Neural cell (in vitro differentiated cells): Measurements from ENCODE around the gene LRMDA.

Experiments
- CTCF ChIP-seq: fragments of 450-650 bp; IDR thresholded peaks from 2 replicates; pipeline ENCODE4 v1.5.1; 2014; ENCODE audit warnings: antibody characterized with exemption, mild to moderate bottlenecking, moderate library complexity; ENCODE audit not compliant: poor library complexity, severe bottlenecking
- EZH2 ChIP-seq: fragments of 200-600, 300-800 bp; shearing (Covaris generic), sonication (generic); IDR thresholded peaks from 2 replicates; pipeline ENCODE4 v1.6.1; 2014; ENCODE audit warnings: antibody characterized with exemption, low read length, borderline replicate concordance, mild to moderate bottlenecking; ENCODE audit not compliant: insufficient read depth, poor library complexity, severe bottlenecking
- TAF1 ChIP-seq: IDR thresholded peaks from 2 replicates; pipeline ENCODE4 v1.6.1; 2012; ENCODE audit warnings: low read depth

- TF ChIP-seq EZH2 = no peak
- TF ChIP-seq CTCF = no peak
- TF ChIP-seq TAF1 = no peak
These were observed 804.9 kb downstream of the LRMDA start for GRCh38 chr10:76236356-76236755.
